Stimulated activated CD8-positive, alpha-beta memory T cell treated with anti-CD3 and anti-CD28 coated beads, Interleukin-12 subunit alpha, Interleukin-12 subunit beta, amount 100 ng/mL, for 24 hours (primary cell): ENCODE results near the gene IQGAP2.
A peak's percentile ranks its signal among the peaks of the same experiment; 100 is the strongest.
"Not testable (repeated sequence)": the region's sequence is repeated elsewhere in the genome, so short reads cannot be mapped to it uniquely, and the experiment has no call there.

Experiments
- DNase-seq: peaks from one replicate; pipeline ENCODE4 v3.0.0-alpha.2; 2020; ENCODE audit errors: extremely low read depth

Gene IQGAP2

GRCh38 chr5:76542887-76543690 lies 140.0 kb downstream of the IQGAP2 start:
- peak; percentile 20 for DNase-seq

GRCh38 chr5:76544268-76544926 lies 141.3 kb downstream of the IQGAP2 start:
- peak; percentile 22 for DNase-seq

DNA sequence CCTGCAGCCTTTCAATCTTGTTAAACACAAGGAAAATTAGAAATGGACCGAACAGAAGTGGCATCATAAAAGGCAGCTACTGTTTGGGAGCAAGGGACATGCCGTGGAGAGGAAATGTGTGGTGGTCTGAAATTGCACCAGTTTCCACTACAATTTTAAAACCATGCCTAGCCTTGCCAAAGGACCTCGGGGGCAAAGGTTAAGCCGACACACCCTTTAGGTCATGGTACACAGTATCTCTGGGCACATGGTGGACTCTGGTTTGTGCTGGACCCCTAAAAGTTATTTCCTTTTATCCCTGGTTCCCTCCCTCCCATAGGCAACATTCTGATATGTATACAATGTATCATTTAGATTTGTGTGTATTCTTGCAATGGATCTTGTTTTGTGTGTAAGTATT lies 142.1 kb downstream of the IQGAP2 start:
- DNase-seq: no peak

DNA sequence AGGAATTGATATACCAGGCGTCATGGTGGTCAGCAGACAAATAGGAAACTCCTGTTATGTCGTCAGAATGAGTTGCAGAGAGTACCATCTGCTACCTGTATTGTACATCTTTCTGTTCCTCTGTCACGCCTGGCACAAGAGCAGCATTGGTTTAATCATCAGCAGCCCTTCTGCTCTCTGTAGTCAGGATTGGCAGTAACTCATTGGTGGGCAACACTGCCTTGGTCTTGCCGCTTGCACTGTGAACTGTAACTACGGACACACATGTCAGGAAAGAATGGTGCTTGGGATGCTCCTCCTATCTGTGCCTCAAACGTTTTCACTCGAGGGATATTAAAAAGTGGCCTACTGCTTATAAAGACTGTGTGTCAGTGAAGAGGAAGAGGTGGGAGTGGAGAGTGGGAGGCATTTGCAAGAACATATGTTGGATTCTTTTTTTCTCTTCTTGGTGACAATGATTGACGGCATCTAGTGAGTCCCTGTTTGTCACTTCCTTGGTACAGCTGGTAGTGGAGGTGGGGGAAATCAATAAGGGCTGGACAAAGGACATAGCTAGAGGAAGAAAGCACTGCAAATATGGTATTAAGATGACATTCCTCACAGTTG lies 143.5 kb downstream of the IQGAP2 start:
- DNase-seq: no peak

- DNase-seq: no peak
Measured at GRCh38 chr5:76547242-76547890, 144.3 kb downstream of the IQGAP2 start.

GRCh38 chr5:76547891-76548524 lies 144.9 kb downstream of the IQGAP2 start:
- no peak for DNase-seq

- no peak for DNase-seq
Measured at GRCh38 chr5:76548525-76549229, 145.6 kb downstream of the IQGAP2 start.

DNA sequence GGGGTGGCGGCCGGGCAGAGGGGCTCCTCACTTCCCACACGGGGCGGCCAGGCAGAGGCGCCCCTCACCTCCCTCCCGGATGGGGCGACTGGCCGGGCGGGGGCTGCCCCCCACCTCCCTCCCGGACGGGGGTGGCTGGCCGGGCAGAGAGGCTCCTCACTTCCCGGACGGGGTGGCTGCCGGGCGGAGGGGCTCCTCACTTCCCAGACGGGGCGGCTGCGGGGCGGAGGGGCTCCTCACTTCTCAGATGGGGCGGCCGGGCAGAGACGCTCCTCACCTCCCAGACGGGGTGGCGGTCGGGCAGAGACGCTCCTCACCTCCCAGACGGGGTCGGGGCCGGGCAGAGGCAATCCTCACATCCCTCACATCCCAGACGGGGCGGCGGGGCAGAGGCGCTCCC lies 147.8 kb downstream of the IQGAP2 start:
- not testable (repeated sequence) for DNase-seq

DNA sequence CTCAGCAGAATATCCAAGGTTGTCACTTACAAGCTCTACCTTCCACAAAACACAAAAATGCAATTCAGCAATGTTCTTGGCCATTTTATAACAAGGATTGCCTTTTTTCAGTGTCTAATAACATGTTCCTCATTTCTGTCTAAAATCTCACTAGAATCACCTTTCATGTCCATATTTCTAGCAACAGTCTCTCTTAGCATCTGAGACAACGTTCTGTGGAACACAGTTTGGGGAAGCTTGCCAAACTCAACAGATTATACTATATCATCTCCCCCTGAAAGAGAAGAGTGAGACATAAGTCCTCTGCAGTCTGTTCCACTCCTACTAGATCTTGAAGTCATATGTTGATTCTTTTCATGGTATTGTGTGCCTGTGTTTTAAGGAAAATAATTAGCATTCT lies 149.5 kb downstream of the IQGAP2 start:
- DNase-seq: no peak

DNA sequence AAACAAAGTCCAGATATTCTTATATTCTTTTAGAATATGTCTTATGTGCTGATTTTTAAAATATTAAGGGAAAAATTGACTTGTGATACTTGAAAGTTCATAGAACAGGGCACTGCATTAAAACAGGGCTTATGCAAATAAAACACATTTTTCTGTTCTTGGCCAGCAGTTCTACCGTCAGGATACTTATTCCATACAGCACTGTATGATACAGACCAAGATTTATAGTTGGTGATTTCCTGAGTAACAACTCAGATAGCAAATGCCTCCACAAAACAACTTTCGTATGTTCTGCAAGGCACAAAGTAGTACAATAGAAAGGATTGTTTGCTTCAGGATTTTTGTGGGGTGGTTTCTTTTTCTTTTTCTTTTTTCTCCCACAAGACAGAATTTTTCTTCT lies 150.2 kb downstream of the IQGAP2 start:
- DNase-seq: no peak

DNA sequence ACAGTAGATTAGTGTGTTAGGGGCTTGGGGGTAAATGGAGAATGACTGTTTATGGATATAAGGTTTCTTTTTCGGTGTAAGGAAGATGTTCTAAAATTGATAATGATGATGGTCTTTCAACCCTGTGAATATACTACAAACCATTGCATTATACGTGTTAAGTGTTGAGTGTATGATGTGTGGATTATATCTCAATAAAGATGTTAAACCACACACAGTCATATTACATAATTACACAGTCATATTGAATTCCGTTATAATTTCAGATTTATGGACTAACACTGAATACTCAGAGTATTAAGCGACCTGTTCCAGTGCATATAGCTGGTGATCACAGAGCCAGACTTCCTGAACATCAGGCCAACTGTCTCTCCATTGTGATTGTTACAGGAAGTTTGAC lies 152.0 kb downstream of the IQGAP2 start:
- no peak for DNase-seq

GRCh38 chr5:76555717-76556116 lies 152.6 kb downstream of the IQGAP2 start:
- DNase-seq: no peak

DNA sequence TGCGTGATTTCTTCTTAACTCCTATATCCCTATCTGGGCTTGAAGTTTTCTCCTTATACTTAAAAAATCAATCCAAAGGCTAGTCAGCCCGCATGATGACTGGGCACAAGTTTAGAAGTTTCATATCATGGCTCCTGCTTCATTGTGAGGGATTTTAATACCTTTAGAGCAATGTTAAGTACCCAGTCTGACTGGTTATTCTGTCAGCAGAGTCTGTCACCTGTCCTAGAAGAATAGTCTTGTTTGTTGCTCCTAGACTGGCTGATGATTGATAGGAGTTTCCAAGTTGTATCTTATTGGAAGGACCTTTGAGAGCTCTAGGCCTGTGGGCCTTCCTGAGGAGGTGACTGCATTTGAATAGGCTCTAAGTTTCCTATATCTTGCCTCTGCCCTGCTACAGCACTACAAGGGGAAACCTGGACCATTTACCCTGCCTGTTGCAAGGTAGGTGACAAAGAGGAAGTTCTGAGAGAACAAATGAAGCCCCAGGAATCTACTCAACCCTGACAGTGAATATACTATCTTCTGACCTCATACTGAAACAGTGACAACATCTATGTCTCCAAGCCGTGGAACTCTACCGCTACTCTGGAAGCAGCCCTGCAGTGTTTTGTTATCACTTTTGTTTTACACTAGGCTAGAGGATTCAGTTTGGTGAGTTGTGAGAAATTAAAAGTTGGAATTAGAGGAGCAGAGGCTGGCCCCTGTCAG lies 153.6 kb downstream of the IQGAP2 start:
- no peak for DNase-seq

DNA sequence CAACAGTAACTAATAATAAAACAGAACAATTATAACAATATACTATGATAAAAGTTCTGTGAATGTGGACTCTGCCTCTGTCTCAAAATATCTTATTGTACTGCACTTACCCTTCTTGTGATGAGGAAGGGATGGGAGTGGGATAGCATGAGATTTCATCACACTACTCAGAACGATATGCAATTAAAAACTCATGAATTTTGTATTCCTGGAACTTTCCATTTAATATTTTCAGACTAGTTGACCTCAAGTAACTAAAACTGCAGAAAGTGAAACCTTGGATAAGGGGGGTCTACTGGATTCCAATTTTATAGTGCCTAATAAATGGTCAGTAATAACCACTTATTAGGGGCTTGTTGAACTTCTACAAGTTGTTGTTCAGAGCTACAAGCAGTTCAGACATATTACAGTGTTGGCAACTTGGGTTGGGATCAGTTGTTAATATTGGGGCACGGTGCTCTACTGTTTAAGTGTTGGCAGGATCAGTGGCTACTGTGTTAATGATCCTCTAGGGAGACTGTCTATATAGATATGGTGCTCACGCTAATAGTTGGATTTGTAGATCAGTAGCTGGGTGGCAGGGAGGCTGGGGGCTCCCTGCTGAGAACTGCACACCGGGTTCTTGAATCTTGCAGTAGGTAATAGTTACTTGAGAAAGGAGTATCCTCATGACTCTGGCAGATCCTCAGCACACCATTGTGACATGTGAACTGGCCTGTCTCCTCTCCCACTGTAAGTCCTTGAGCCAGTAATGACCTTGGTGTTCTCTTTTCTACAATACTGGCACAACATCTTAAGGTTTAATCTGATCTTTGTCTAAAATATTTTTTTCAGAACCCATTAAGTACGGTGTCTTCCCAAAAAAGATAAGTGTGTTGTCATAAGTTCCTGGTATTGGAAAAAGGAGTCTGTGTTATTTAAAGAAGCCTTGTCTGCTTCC lies 158.1 kb downstream of the IQGAP2 start:
- DNase-seq: no peak

DNA sequence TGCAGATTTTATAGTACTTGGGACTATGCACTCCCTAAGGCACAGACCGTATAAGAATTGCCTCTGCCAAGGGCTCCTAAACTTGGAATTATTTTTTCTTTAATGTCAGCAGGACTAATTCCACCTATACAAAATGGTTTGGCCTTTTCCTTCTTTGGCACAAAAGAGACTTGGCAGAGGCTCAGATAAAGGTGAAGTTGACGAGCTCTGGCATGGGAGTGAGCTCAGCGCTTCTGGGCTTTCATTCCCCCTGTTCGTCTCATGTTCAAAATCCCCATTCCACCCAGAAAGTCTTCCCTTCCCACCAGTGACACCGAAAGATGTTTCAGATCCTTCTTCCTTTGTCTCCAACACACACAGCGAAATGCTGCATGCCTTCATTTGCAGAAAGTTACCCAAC lies 158.9 kb downstream of the IQGAP2 start:
- no peak for DNase-seq

DNA sequence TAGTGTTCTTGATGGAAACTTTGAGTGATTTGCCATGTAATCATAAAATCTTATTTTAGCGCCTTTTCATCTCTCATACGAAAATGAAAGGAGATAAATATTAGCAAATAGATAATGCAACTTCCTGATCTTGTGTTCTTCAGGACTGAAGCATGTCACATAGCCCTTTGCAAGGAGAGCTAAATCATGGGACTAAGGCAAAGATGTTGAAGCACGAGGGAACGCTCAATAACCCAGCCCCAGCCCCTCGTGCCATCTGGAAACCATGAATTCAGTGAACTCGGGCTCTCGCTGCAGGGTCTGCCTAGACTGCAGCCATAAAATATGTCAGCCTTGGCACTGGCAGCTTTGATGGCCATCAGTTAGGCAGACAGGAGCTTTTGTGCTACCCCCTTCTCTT lies 161.9 kb downstream of the IQGAP2 start:
- no peak for DNase-seq

- no peak for DNase-seq
Measured at GRCh38 chr5:76570153-76570552, 167.1 kb downstream of the IQGAP2 start.

- DNase-seq: no peak
Measured at GRCh38 chr5:76571559-76571958, 168.5 kb downstream of the IQGAP2 start.

- no peak for DNase-seq
Measured at GRCh38 chr5:76576450-76576849, 173.4 kb downstream of the IQGAP2 start.

DNA sequence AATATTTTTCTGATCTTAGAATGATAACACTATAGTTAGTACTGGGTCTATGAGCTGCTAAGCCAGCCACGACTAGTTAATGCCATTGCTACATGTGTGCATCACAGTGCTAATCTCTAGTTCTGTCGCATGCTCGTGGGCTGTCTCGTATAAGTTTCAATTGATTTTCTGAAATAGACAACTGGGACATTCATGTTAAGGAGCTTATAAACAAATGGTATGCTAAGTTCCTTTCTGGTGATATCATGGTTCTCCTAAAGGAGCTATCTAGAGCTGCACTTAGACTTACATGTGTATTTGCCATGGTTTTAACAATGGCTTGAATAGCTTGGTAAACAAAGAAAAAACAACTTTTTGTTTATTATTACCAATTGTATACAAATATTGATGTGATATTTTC lies 173.9 kb downstream of the IQGAP2 start:
- no peak for DNase-seq
